Measurements from ENCODE around the gene MCMBP. TPM values are rescaled to one million over a fixed set of nuclear protein-coding genes. Genes with fewer than 3 reads are reported as not detected.

The MCMBP gene
- total RNA-seq, 6 experiments from 2014 or later = 15.0 to 25.6 (median 19.5) TPM

DNA sequence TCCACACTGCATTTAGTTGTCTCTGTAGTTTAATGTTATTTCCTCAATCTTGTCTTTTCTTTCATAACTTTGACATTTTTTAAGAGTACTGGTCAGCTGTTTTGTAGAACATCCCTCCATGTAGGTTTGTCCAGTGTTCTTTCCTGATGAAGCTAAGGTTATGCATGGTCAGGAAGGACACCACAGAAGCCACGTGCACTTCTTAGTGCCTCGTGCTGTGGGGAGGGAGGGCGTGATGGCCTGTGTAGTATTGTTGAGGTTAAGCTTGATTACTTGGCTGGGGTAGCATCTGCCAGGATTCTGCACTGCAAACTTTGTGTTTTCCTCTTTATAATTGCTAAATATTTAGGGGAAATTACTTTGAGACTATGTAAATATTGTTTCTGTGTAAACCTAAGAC, 48.3 kb downstream of the MCMBP start:
- Histone ChIP-seq H3K36me3 (peaks cover 0 to 2% (median 0%) of the 10 kb centered on the region in 4 donors), H3K4me3 (no peak overlapping the region), H3K4me1 (peaks cover 0 to 13% (median 0%) of the 10 kb centered on the region in 4 donors), H3K9me3 (no peaks in the 10 kb centered on the region), H3K27me3 (no peaks in the 10 kb centered on the region), H3K27ac (no peak overlapping the region)
- TF ChIP-seq, protein P1, sequence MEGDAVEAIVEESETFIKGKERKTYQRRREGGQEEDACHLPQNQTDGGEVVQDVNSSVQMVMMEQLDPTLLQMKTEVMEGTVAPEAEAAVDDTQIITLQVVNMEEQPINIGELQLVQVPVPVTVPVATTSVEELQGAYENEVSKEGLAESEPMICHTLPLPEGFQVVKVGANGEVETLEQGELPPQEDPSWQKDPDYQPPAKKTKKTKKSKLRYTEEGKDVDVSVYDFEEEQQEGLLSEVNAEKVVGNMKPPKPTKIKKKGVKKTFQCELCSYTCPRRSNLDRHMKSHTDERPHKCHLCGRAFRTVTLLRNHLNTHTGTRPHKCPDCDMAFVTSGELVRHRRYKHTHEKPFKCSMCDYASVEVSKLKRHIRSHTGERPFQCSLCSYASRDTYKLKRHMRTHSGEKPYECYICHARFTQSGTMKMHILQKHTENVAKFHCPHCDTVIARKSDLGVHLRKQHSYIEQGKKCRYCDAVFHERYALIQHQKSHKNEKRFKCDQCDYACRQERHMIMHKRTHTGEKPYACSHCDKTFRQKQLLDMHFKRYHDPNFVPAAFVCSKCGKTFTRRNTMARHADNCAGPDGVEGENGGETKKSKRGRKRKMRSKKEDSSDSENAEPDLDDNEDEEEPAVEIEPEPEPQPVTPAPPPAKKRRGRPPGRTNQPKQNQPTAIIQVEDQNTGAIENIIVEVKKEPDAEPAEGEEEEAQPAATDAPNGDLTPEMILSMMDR (IDR thresholded peaks at IDR 0.05) = no peak
- TF ChIP-seq POLR2A (IDR thresholded peaks at IDR 0.05) = no peak
- 83% methylated on average over 3 of the region's 3 CpGs for WGBS (ENCODE audit: insufficient coverage, low coverage, low lambda C conversion rate, missing lambda C conversion rate)
- DNase-seq = no peak
- intact Hi-C loops (cut with DNase I) = no loop called here
- ATAC-seq = no peak

DNA sequence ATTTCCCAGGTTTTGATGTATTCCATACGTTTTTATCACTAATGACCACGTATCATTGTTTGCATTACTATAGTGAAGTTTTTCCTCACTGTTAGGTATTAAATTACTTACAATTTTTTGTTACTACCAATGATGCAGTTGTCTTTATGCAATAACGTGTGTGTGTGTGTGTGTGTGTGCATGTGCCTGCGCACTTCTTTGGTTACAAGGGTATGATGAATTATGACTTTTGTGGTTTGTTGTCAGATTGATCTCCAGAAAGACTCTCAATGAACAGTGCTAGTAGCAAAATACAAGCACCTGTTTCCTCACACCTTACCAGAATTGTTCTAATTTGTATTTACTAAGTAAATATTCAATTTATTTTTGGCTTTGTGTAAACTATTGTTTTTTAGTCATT, 51.5 kb downstream of the MCMBP start:
- TF ChIP-seq, protein P1 (IDR thresholded peaks at IDR 0.05) = no peak
- TF ChIP-seq POLR2A (IDR thresholded peaks at IDR 0.05) = no peak
- H3K4me3 ChIP-seq = no peak overlapping the region
- H3K9me3 ChIP-seq = no peaks in the 10 kb centered on the region
- ATAC-seq (no peak), DNase-seq (no peak)
- no peak overlapping the region for H3K27ac ChIP-seq
- H3K36me3 ChIP-seq = no peaks in the 10 kb centered on the region
- intact Hi-C loops (cut with DNase I) = no loop called here
- H3K27me3 ChIP-seq = no peaks in the 10 kb centered on the region
- WGBS (ENCODE audit: insufficient coverage, low coverage, low lambda C conversion rate, missing lambda C conversion rate) = 53% methylated on average over 4 of the region's 4 CpGs
- H3K4me1 ChIP-seq = no peaks in the 10 kb centered on the region

DNA sequence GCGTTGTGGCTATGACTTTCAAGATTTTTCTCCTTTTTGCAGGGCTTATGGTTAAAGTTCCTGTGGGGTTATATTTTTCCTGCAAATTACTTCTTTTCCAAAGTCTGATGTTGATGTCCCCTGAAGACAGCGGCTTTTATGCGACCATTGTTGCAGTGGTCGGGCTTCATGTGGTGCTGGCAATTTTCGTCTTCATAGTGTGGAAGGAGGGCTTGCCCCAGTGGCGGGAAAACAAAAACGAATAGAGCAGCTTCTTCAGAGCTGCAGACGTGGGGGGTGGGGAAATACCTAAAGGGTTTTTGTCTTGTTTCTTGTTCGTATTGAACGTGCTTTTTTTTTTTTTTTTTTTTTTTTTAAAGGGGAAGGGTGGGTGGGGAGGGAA, 53.8 kb downstream of the MCMBP start:
- H3K27ac ChIP-seq = no peak overlapping the region
- H3K36me3 ChIP-seq = no peaks in the 10 kb centered on the region
- no peak for ATAC-seq
- H3K4me1 ChIP-seq = no peaks in the 10 kb centered on the region
- H3K9me3 ChIP-seq = no peaks in the 10 kb centered on the region
- H3K27me3 ChIP-seq = no peaks in the 10 kb centered on the region
- no peak for DNase-seq
- 38% methylated on average over 10 of the region's 10 CpGs for WGBS (ENCODE audit: insufficient coverage, low coverage, low lambda C conversion rate, missing lambda C conversion rate)
- TF ChIP-seq, protein P1 (IDR thresholded peaks at IDR 0.05) = no peak
- peak overlapping the region in 1 of 3 donors; percentile 18 for H3K4me3 ChIP-seq
- intact Hi-C loops (cut with DNase I) = no loop called here

DNA sequence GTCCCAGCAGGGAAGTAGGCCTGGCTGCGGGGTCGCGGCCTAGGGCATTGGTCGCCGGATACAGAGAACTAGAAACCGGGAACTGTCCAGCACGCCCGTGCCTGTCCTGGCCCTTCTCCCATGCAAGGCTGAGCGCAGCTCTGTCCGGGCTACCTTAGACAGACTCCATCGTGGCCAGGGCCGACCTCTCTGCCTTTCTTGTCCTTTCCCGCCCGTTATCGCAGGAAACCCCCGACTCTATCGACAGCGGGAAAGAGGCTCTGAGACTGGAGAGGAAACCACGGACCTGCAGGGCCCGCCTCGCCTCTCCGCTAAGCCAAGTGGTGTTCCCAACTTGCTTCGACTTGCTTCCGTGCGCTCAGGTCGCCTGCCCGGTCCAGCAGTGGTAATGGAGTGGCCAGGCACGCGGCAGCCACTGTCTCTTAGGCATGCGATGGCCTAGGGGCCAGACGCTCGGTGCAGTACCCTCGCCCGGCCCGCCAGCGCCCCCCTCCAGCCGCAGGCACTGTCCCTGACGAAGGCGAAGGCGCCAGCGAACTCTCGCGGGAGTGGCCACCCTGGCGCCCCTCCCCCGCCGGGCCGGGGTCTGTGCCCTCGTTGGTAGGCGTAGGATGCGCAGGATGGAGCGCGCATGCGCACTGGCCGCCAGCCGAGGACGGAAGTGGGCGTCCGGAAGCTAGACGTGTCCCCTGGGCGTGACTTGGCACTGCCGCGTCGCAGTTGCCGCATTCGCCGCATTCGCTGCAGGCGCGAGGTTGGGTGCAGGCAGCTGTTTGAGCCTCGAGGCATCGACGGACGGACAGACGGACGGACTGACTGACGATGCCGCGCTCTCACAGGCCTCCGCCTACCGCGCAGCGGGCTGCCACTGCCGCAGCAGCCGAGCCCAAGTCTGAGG, 54.4 kb downstream of the MCMBP start:
- peak; percentile 20 to 61 (median 54) for ATAC-seq
- 75% methylated on average over 42 of the region's 84 CpGs for WGBS (ENCODE audit: insufficient coverage, low coverage, low lambda C conversion rate, missing lambda C conversion rate)
- intact Hi-C loops (cut with DNase I) = no loop called here
- no peaks in the 10 kb centered on the region for H3K4me1 ChIP-seq
- H3K27me3 ChIP-seq = no peaks in the 10 kb centered on the region
- TF ChIP-seq, protein P1 (IDR thresholded peaks at IDR 0.05) = no peak
- TF ChIP-seq POLR2A (IDR thresholded peaks at IDR 0.05) = no peak
- no peak overlapping the region for H3K27ac ChIP-seq
- peak overlapping the region in 1 of 3 donors; percentile 18 for H3K4me3 ChIP-seq
- peak; percentile 31 to 60 (median 50) for DNase-seq
- H3K36me3 ChIP-seq = no peaks in the 10 kb centered on the region
- no peaks in the 10 kb centered on the region for H3K9me3 ChIP-seq
